Right renal cortex interstitium (tissue), 3 donors: ENCODE results near the gene PHRF1. TPM values are rescaled to one million over a fixed set of nuclear protein-coding genes. Genes with fewer than 3 reads are reported as not detected.
"Not testable (repeated sequence)": the region's sequence is repeated elsewhere in the genome, so short reads cannot be mapped to it uniquely, and the experiment has no call there.

Source experiments
- DNase-seq, 3 donors: peaks; one replicate each; pipeline ENCODE4 v3.0.0-alpha.2; 2013; ENCODE audit warnings: low read depth in 3 of 3, low spot score in 2 of 3
- polyA plus RNA-seq, 3 donors: library from polyadenylated mRNA; unstranded; fragments of 120-200 nt; gene quantifications; one replicate each; pipeline ENCODE4 v1.2.1, GENCODE V29; 2013; ENCODE audit not compliant: insufficient read length in 3 of 3

The PHRF1 gene
- polyA plus RNA-seq, 3 donors = 17.9 to 20.7 (median 18.4) TPM

DNA sequence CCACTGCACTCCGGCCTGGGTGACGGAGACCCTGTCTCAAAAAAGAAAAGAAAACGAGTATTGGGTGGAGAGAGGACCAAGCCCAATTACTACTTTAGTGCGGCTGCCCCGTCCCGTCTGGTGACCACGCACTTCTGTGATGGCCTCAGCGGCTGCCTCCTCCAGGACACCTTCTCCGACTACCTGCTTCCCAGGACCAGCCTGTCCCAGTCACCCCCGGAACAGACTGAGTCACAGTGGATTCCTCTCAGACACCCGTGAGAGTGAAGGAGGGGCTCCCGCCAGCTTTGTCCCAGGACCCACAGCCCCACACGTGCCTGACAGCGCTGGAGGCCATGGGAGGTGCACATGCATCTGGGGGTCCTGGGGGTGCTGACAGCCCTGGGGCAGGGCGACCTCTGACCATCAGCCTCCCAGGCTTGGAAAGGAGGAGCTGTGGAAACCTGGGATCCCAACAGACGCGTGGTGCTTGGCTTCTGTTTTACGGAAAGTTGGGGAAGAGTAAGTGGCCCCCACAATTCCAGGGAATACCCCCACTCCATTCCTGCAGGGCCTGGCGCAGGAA, 65.6 kb downstream of the PHRF1 start:
- no peak for DNase-seq

DNA sequence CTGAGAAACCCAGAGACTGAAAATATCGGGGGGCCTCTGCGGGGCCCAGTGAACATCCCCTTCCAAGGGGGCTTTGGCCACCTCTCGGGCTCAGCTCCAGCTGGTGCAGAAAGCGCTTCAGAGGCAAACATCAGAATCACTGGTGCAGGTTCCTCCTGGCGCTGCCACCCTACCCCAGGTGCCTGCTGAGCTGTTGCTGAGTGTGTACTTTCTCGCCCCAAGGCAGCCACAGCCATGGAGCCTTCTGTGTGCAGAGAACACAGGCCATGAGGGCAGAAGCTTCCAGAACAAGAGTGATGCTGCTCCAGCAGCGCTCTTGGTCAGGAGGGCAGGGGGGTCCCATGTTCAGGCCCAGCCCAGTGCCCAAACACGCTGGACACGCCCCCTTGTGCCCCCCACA, 67.1 kb downstream of the PHRF1 start:
- no peak for DNase-seq

DNA sequence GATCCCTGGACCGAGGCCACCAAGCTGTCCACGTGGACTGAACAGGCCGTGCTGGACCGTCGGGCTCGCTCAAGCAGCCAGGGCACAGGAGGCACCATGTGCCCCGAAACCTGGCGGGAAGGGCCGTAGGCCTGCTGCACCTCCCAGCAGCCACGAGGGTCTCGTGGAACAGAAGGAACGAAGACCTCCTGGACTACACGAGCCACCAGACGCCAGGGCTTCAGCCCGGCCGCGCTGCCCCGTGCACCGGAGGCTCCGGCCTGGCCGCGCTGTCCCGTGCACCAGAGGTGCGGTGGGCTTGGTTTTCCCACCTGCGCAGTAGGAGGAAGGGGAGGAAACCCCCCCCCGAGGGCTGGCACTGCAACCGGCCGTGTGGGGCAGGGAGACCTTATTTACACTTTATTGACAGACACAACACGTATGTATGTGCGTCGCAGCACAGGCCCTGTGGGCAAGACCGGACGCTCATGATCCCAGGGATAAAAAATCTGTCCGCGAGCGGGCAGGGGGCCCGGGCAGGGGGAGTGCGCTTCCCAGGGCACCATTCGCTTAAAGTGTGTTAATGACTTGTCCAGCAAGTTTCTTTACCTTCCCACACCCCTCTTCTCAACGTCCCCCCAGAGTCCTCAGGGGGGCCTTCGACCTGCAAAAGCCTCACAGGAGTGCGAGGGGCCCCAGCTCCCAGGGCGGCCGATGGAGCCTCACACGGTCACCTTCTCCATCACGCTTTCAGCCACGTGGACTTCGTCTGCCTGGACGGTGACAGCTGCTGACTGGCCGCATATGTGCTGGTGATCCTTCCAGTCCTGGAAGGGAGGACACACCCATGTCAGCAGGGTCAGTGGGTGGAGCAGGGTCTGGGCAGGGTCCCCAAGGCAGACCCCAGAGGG, 67.8 kb downstream of the PHRF1 start:
- DNase-seq = no peak

DNA sequence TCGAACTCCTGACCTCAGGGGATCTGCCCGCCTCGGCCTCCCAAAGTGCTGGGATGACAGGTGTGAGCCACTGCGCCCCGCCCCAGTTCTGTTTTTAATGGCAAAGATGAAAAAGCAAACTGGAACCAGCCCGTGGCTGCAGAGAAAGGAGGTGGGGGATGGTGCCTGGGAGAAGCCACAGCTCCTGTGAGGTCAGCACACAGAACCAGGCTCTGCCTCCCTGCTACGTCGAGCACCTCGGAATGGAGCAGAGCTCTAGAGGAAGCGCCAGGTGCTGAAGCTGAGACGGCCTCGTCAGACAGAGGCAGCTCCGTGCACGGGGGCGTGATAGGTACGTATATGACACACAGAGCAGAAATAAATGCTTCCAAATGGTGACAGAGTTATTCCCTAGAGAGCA, 69.3 kb downstream of the PHRF1 start:
- no peak for DNase-seq

DNA sequence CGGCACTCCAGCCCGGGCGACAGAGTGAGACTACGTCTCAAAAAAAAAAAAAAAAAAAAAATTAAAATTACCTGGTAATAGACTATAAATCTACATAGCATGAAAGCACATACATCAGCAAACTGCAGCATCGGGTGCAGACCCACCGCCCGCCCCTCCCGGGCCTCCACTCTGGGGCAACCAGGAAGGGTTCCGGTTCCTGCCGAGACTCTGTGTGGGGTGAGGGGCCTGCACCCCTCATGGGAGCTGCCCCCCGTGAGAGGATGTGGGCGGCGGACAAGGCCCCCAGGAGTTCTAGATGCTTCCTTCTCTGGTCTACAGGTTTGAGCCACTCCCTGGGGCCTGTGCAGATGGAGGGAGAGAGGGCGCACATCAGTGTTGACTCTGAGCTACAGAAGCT, 69.9 kb downstream of the PHRF1 start:
- DNase-seq = no peak

DNA sequence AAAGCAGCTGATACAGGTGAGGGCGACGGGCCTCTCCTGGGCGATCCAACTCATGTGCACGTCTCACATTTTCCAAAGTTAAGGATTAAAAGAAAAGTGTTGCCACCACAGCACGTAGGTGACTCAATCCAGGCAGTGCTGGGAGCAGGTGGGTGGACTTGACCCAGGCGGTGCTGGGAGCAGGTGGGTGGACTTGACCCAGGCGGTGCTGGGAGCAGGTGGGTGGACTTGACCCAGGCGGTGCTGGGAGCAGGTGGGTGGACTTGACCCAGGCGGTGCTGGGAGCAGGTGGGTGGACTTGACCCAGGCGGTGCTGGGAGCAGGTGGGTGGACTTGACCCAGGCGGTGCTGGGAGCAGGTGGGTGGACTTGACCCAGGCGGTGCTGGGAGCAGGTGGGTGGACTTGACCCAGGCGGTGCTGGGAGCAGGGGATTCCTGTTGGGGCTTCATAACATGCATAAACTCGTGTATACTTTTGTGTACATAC, 71.4 kb downstream of the PHRF1 start:
- not testable (repeated sequence) for DNase-seq

DNA sequence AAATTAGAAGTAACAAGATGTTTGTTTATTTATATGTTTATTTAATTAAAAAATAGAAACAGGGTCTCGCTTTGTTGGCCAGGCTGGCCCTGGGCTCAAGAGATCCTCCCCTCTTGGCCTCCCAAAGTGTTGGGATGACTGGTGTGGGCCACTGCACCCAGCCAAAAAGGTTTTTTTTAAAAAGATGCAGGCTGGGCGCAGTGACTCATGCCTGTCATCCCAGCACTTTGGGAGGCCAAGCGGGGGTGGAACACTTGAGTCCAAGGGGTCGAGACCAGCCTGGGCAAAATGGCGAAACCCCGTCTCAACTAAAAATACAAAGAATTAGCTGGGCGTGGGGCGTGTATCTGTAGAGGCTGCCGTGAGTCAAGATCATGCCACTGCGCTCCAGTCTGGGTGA, 74.2 kb downstream of the PHRF1 start:
- no peak for DNase-seq

DNA sequence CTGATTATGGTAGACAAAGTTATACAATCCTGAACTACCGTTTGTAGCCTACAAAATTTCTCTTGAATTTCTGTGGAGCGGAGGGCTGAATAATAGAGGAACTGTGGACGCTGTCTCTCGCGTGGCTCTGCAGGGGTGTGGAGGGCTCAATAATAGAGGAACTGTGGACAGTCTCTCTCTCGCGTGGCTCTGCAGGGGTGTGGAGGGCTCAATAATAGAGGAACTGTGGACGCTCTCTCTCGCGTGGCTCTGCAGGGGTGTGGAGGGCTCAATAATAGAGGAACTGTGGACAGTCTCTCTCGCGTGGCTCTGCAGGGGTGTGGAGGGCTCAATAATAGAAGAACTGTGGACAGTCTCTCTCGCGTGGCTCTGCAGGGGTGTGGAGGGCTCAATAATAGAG, 76.9 kb downstream of the PHRF1 start:
- DNase-seq = not testable (repeated sequence)

DNA sequence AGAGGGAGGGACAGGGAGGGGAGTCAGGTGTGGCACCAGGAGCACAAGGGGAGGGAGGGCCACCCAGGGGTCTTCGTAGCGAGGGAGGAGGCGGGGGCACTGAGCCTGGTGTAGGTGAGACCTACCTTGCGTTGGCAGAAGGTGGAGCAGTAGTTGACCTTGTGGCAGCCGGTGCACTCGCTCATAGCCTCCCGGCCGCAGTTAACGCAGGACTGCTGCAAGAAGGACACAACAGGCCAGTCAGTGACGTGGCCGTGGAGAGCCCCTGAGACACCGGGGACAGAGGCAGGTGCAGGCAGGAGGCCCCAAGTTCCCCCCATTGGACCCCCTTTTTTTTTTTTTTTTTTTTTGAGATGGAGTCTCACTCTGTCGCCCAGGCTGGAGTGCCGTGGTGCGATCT, 77.6 kb downstream of the PHRF1 start:
- no peak for DNase-seq

DNA sequence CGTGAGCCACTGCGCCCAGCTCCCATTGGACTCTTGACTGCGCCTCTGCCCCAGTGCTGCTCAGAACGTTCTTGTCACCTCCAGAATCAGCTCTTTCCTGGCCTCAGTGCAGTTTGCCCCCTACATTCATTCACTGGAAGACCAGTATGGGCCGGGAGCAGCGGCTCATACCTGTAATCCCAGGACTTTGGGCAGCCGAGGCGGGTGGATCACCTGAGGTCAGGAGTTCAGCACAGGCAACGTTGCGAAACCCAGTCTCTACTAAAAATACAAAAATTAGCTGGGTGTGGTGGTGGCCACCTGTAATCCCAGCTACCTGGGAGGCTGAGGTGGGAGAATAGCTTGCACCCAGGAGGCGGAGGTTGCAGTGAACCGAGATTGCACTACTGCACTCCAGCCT, 78.2 kb downstream of the PHRF1 start:
- DNase-seq = not testable (repeated sequence)

DNA sequence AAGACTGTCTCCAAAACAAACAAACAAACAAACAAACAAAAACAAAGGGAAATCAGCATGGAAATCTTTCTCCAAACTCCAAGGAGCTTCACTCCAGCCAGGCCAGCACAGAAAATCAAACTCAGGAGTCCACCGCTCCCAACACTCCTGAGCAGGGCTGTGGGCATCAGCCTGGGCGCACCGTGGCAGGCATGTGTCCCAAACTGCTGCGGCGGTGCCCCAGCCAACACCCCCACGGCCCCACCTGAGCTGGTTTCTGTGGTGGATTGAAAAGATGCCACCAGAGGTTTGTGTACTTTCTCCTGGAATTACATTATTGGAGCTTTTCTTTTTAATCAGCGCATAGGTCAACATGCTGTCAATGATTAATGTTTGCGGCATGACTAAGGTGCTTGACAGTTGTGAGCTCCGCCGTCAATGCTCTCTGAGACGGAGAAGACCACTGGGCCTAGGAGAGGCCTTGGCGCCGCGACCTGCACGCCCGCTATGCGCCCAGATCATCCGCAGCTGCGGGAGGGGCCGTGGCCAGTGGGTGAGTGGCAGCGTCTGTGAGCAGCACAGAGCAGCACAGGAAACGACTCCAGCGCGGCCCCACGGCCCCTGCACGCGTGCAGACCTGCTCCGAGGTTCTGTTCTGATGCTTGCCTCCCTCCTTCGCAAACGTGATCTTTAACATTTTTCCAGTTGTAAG, 78.9 kb downstream of the PHRF1 start:
- no peak for DNase-seq

DNA sequence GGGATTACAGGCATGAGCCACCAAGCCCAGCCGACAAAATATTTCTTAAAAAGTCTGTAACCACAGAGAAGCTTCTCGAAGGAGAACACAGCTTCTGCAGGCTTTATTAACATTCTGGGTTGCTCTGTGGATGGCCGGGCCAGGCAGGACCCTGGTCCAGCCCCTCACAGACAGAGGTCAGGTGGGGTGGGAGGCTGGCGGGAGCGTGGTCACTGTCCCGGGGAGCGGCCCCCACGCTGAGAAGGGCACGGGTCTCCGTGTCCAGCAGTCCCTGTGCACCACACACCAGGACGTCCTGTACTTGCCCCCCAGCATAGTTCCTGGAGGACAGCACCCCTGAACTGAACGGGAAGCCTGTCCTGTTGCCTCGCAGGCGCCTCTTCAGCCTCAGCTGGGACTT, 80.2 kb downstream of the PHRF1 start:
- DNase-seq = no peak

DNA sequence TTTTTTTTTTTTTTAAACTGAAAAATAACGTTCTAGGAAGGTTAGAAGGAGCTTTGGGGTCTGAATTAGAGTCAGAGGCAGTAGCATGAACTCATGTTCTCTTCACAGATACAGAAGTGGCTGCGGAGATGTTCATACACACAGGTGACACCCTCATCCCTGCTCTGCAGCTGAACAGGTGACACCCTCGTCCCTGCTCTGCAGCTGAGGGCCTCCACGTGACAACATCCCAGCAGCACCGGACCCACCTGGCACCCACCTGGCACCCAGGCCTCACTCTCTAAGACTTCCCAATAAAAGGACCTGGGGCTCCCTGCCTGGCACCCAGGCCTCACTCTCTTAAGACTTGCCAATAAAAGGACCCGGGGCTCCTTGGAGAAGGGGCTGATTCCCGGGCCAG, 80.6 kb downstream of the PHRF1 start:
- DNase-seq = no peak

DNA sequence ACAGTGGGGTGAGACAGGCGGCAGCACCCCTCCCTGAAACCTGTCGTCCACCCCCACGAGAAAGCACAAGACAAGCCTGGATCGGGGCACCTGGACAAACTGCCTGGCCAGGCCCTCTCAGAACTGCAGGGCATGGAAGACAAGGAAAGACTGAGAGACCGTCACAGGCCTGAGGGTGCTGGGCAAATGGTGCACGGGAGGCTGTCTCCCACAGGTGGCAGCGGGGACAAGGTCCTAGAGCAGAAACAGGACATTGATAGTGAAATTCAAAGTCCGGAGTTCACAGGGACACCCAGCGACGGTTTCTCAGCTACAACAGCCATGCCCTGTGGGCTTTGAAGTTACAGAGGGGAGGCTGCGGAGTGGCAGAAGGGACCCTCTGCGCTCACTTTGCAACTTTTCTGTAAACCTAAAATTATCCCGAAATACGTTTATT, 81.4 kb downstream of the PHRF1 start:
- no peak for DNase-seq

DNA sequence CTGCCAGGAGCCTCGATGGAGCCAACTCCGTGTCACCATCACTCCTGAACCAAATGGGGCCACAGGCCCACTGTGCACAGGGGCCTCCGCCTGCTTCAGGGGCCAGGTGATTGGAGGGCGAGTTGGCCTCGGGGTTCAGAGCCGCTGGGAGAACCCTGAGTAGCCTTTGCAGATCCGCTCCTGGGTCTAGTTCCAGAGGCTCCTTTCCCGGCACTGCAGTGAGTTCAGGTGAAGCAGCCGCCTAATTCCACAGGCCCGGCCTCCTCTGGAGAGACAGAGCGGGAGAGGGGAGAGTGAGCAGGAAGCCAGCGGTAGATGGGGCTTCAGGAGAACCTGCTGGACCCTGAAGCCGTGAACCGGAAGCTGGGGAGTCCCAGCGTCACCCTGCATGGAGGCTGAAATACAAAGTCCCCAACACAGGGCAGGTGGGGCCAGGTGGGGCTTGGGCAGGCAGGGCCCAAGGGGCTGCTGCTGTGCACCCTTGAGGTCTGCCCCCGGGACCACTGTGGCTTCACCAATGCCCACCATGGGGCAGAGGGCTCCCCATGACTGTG, 83.3 kb downstream of the PHRF1 start:
- DNase-seq = no peak

DNA sequence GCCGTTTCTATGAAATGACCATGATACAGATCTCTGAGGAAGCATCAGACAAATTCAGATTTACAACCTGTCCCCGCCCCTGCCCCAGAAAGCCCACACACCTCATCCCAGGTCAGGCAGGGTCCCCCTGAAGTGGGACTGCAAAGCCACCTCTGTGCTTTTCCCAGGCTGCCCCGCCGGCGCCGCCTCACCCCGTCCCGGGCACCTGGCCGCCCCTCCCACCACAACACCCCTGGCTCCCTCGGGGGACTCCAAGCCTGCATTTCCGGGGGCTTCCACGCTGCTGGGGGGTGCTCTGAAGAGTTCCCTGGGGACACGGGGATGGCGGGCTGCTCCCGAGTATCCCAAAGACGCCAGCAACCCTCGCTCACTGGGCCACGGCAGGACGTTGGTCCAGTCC, 84.0 kb downstream of the PHRF1 start:
- no peak for DNase-seq

DNA sequence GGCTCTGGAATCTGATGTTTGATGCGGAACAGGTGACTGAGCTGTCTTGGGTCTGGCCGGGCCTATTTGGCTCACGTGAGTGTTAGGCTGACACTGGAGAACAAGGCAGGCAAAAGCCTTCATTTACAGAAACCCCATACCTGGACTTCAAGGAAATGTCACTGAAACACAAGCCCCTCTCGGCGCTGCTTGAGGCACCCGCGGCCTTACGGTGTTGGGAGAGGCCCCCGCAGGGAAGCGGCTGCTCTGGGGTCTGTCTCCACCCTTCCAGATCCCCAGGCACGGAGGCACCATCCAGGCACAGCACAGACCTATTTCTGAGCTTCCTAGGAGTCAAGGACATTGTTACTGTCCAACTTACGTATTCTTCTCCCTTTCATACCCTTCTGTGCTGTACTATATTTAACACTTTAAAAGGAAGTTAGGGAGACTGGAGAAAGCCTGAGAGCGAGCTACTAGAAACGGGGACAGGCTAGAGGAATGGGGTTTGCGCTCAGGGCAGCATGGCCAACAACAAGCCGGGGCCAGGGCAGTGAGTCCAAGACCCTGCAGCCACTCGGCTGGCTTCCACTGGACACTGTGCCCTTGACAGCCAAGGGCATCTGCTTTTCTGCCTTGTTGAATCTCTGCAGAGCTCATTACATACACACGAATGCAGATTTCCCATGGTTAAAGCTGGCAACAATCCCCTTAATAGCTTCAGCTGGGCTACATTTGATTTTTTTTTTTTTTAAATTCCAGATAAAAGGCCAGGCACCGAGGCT, 84.6 kb downstream of the PHRF1 start:
- DNase-seq = no peak
